IMR-90 (cell line): ENCODE data around the gene DDX31. TPM values are rescaled to one million over a fixed set of nuclear protein-coding genes. Genes with fewer than 3 reads are reported as not detected.

Experiments used
- ATAC-seq: fragments of 200-7000 bp; cut with Tn5 transposase; 2 replicates; pipeline ENCODE4 v1.9.1; 2020; ENCODE audit warnings: low read depth, mild to moderate bottlenecking, moderate library complexity
- BruUV-seq: library from RNA; stranded (reverse); fragments of 400-500 nt; replicated peaks from 2 replicates; lab custom pipeline; 2021; lab: Mats Ljungman, UMichigan
- CTCF ChIA-PET: fragments of 300-600 bp; formaldehyde crosslinking; extraction: SDS; loops from one replicate; lab custom pipeline; 2021; ENCODE audit warnings: antibody characterized with exemption; lab: Yijun Ruan, JAX
- POLR2A ChIA-PET: fragments of 300-600 bp; sonication (Branson Sonifier 250); formaldehyde crosslinking; loops from one replicate; lab custom pipeline; 2022; ENCODE audit warnings: antibody characterized with exemption; ENCODE audit not compliant: unreplicated experiment; lab: Charles Lee
- DNase-seq: peaks from one replicate; pipeline ENCODE4 v3.0.0; 2013
- H2AFZ ChIP-seq: replicated peaks from 2 replicates; pipeline ENCODE3; 2013; ENCODE audit warnings: low read length, mild to moderate bottlenecking; ENCODE audit not compliant: poor library complexity
- H2AK5ac ChIP-seq: 2 replicates; pipeline ENCODE4 v1.6.1; 2013; ENCODE audit warnings: low read depth, low read length, inconsistent platforms
- H2AK9ac ChIP-seq: replicated peaks from 2 replicates; pipeline ENCODE3; 2013; ENCODE audit warnings: mild to moderate bottlenecking, low read depth, low read length, moderate library complexity; ENCODE audit not compliant: poor library complexity
- H2BK120ac ChIP-seq: 2 replicates; pipeline ENCODE4 v1.6.1; 2013; ENCODE audit warnings: low read depth, low read length, inconsistent platforms
- H2BK15ac ChIP-seq: 3 replicates; pipeline ENCODE4 v1.6.1; 2013; ENCODE audit warnings: low read depth, low read length, inconsistent platforms
- H2BK20ac ChIP-seq: 2 replicates; pipeline ENCODE4 v1.6.1; 2013; ENCODE audit warnings: low read depth, mild to moderate bottlenecking, inconsistent platforms, low read length, moderate library complexity
- H2BK5ac ChIP-seq: 2 replicates; pipeline ENCODE4 v1.6.1; 2013; ENCODE audit warnings: mild to moderate bottlenecking, low read depth, low read length, inconsistent platforms; ENCODE audit not compliant: poor library complexity, severe bottlenecking
- H3K14ac ChIP-seq: replicated peaks from 2 replicates; pipeline ENCODE4 v1.6.1; 2013; ENCODE audit warnings: low read depth, low read length, inconsistent platforms
- H3K18ac ChIP-seq: 2 replicates; pipeline ENCODE4 v1.6.1; 2013; ENCODE audit warnings: low read depth, low read length, control low read depth
- H3K23ac ChIP-seq: 2 replicates; pipeline ENCODE4 v1.6.1; 2013; ENCODE audit warnings: low read depth, low read length, inconsistent platforms
- H3K27ac ChIP-seq: 2 replicates; pipeline ENCODE4 v1.5.1; 2013; ENCODE audit warnings: mild to moderate bottlenecking, control low read depth, low read length; ENCODE audit not compliant: insufficient read depth
- H3K27me3 ChIP-seq: 2 replicates; pipeline ENCODE4 v1.6.1; 2013; ENCODE audit warnings: low read length; ENCODE audit not compliant: control insufficient read depth, insufficient read depth
- H3K36me3 ChIP-seq: 2 replicates; pipeline ENCODE4 v1.6.1; 2013; ENCODE audit warnings: low read length, mixed read lengths; ENCODE audit not compliant: control insufficient read depth, insufficient read depth
- H3K4ac ChIP-seq: 2 replicates; pipeline ENCODE4 v1.6.1; 2013; ENCODE audit warnings: low read depth, low read length, inconsistent platforms
- H3K4me1 ChIP-seq: 2 replicates; pipeline ENCODE4 v1.6.1; 2013; ENCODE audit warnings: low read length, mixed read lengths; ENCODE audit not compliant: control insufficient read depth, insufficient read depth
- H3K4me2 ChIP-seq: 2 replicates; pipeline ENCODE4 v1.6.1; 2013; ENCODE audit warnings: low read depth, mild to moderate bottlenecking, control low read depth, low read length, moderate library complexity
- H3K4me3 ChIP-seq: 2 replicates; pipeline ENCODE4 v1.5.1; 2013; ENCODE audit warnings: low read depth, mild to moderate bottlenecking, control low read depth, low read length, moderate library complexity; ENCODE audit not compliant: insufficient read depth
- H3K56ac ChIP-seq: 2 replicates; pipeline ENCODE4 v1.6.1; 2013; ENCODE audit warnings: low read length, inconsistent platforms; ENCODE audit not compliant: insufficient read depth; ENCODE audit errors: extremely low read depth
- H3K79me1 ChIP-seq, 2 experiments: 2 replicates each; pipeline ENCODE4 v1.6.1; 2013; ENCODE audit warnings: low read length in 2 of 2, inconsistent platforms in 1 of 2, low read depth in 1 of 2
- H3K9ac ChIP-seq: 2 replicates; pipeline ENCODE4 v1.6.1; 2013; ENCODE audit warnings: low read depth, low read length, control low read depth
- H3K9me1 ChIP-seq: 2 replicates; pipeline ENCODE4 v1.6.1; 2013; ENCODE audit warnings: low read length, inconsistent platforms; ENCODE audit not compliant: insufficient read depth
- H3K9me3 ChIP-seq: 2 replicates; pipeline ENCODE4 v1.6.1; 2013; ENCODE audit warnings: low read length; ENCODE audit not compliant: control insufficient read depth, insufficient read depth
- H4K20me1 ChIP-seq: 2 replicates; pipeline ENCODE4 v1.6.1; 2013; ENCODE audit warnings: low read length, inconsistent platforms; ENCODE audit not compliant: insufficient read depth
- H4K5ac ChIP-seq: 2 replicates; pipeline ENCODE4 v1.6.1; 2013; ENCODE audit warnings: mild to moderate bottlenecking, low read depth, low read length, control low read depth
- H4K8ac ChIP-seq, 2 experiments: 2 replicates each; pipeline ENCODE4 v1.6.1; 2013; ENCODE audit warnings: low read depth in 2 of 2, low read length in 2 of 2, control low read depth in 1 of 2, inconsistent platforms in 1 of 2
- H4K91ac ChIP-seq: 2 replicates; pipeline ENCODE4 v1.6.1; 2013; ENCODE audit warnings: low read depth, low read length, inconsistent platforms; ENCODE audit not compliant: insufficient read depth
- ELK1 ChIP-seq: fragments of 150-350 bp; IDR thresholded peaks from 2 replicates; pipeline ENCODE4 v1.6.1; 2016; ENCODE audit warnings: low read depth, mild to moderate bottlenecking, low read length, moderate library complexity, borderline replicate concordance
- FOS ChIP-seq: fragments of 150-350 bp; IDR thresholded peaks from 2 replicates; pipeline ENCODE4 v1.6.1; 2016; ENCODE audit warnings: low read depth, low read length
- RFX5 ChIP-seq: IDR thresholded peaks from 2 replicates; pipeline ENCODE4 v1.8.0; 2012; ENCODE audit warnings: low read depth, mild to moderate bottlenecking, low read length, moderate library complexity
- WGBS, 2 experiments: methylation state at CpG; one replicate each; pipeline versions ENCODE4 v1.1.5 to v1.1.7; 2013; ENCODE audit warnings: missing lambda C conversion rate in 2 of 2; ENCODE audit not compliant: insufficient read length in 1 of 2; ENCODE audit errors: extremely low coverage in 2 of 2; 5-methylcytosine and 5-hydroxymethylcytosine counted together
- dilution Hi-C: fragments of 300-500 bp; cut with HindIII; formaldehyde crosslinking; loops from one replicate; pipeline ENCODE4 v1.14.3; 2018; ENCODE audit warnings: low sequenced_read_pairs; ENCODE audit not compliant: unreplicated experiment
- in situ Hi-C: fragments of 300-500 bp; cut with MboI; formaldehyde crosslinking; loops from 3 replicates; pipeline ENCODE4 v1.14.3; 2019; ENCODE audit warnings: low sequenced_read_pairs, inconsistent platforms, mixed read lengths
- intact Hi-C: fragments of 100-400 bp; cut with micrococcal nuclease; formaldehyde crosslinking; loops from 2 replicates; pipeline ENCODE4 v1.10.0; 2022
- polyA plus RNA-seq, 3 experiments: library from polyadenylated mRNA; depleted of rRNA; stranded (reverse); fragments of >200 nt; gene quantifications; 2 replicates each; pipeline ENCODE4 v1.2.3, GENCODE V29; 2012; ENCODE audit warnings: low replicate concordance in 1 of 3
- total RNA-seq: library from RNA; depleted of rRNA; stranded (reverse); fragments of >200 nt; gene quantifications from 2 replicates; pipeline ENCODE4 v1.2.3, GENCODE V29; 2012

Gene DDX31
- total and polyA plus RNA-seq, 2 of the 4 experiments (the other 2 are of a cell fraction) = 10.7 to 14.0 TPM

DNA sequence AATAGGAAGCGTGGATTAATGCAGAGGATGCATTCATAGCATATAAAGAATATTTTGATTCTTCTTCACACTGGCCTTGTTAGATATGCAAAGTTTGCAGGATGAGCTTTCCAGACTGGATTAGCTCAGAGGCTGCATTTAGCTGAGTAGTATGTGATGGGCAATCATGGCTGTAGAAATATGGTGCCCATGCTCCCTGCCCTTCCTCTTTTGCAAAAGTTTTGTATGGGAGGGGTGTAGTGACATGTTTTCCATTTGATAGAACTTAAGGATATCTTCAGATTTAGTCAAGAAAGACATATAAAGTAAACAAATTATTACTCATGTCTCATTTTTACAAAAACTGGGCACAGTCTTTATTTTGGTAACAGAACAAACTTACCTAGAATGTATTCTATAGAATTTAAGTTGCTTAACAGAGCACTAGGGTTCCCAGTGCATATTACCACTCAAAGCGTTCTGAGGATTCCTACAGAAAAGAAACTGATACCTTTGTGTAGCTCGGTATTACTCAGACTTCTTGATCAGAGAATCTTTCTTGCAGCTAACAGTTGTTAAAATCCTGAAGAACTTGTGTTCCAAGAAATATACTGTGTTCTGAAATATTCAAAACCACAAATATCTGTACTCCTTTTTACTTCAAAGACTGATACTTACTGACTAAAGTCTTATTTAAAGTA is 10.3 kb upstream of the DDX31 start:
- ATAC-seq = no peak
- Histone ChIP-seq H3K4ac (no peak overlapping the region), H2AK5ac (no peak overlapping the region), H3K9me3 (no peaks in the 10 kb centered on the region), H3K23ac (no peak overlapping the region), H3K79me1 (peaks cover 29 to 59% of the 10 kb centered on the region in 2 experiments), H2BK120ac (no peak overlapping the region), H4K20me1 (peaks cover 33% of the 10 kb centered on the region), H4K5ac (no peak overlapping the region), H4K91ac (no peak overlapping the region), H3K4me3 (no peak overlapping the region), H2BK15ac (no peak overlapping the region), H3K27ac (no peak overlapping the region), H4K8ac (no peak overlapping the region), H3K9me1 (peaks cover 5% of the 10 kb centered on the region; the same call in 1 of the 2 replicates), H3K4me1 (no peaks in the 10 kb centered on the region), H3K27me3 (no peaks in the 10 kb centered on the region), H2BK5ac (no peak overlapping the region), H3K9ac (no peak overlapping the region), H3K56ac (no peak overlapping the region), H2AFZ (no peak overlapping the region), H2AK9ac (no peak overlapping the region), H3K4me2 (no peak overlapping the region), H3K36me3 (peaks cover 31% of the 10 kb centered on the region), H3K14ac (no peak overlapping the region), H3K18ac (no peak overlapping the region), H2BK20ac (no peak overlapping the region)
- TF ChIP-seq FOS (no peak), RFX5 (no peak), ELK1 (no peak)
- no CpG with 5 or more reads among the region's 3 CpGs for WGBS, 2 experiments
- CTCF ChIA-PET = interaction anchor here (1.3 kb wide), 1 partner anchor 120 kb away, joined by 4 read pairs; no protein-coding TSS in a partner anchor
- intact Hi-C loops (loop anchor here (10.0 kb wide), 1 partner anchor 85 kb away; no protein-coding TSS in a partner anchor), in situ Hi-C loops (no loop called here), dilution Hi-C loops (no loop called here)
- POLR2A ChIA-PET = no interaction called here
- BruUV-seq = no TSS peak
- no peak for DNase-seq
